Effector memory CD4-positive, alpha-beta T cell (primary cell): ENCODE measurements around the gene DBNL.

Experiments used
- DNase-seq, 3 donors: peaks; one replicate each; pipeline ENCODE4 v3.0.0-alpha.2; 2020
- H3K27ac ChIP-seq: 2 replicates; pipeline ENCODE4 v1.7.0; 2013; ENCODE audit warnings: mild to moderate bottlenecking, low read length, moderate library complexity; ENCODE audit not compliant: insufficient read depth, poor library complexity, severe bottlenecking
- H3K27me3 ChIP-seq: replicated peaks from 2 replicates; pipeline ENCODE4 v1.7.0; 2013; ENCODE audit warnings: mild to moderate bottlenecking, low read length; ENCODE audit not compliant: insufficient read depth, control insufficient read depth, poor library complexity, severe bottlenecking
- H3K36me3 ChIP-seq: 2 replicates; pipeline ENCODE4 v1.7.0; 2013; ENCODE audit warnings: mild to moderate bottlenecking, low read length, moderate library complexity; ENCODE audit not compliant: control insufficient read depth, insufficient read depth
- H3K4me1 ChIP-seq: 2 replicates; pipeline ENCODE4 v1.7.0; 2013; ENCODE audit warnings: low read length, mild to moderate bottlenecking; ENCODE audit not compliant: control insufficient read depth, insufficient read depth, poor library complexity, severe bottlenecking
- H3K4me3 ChIP-seq: 2 replicates; pipeline ENCODE4 v1.7.0; 2013; ENCODE audit warnings: low read length, low read depth, mild to moderate bottlenecking; ENCODE audit not compliant: insufficient read depth, poor library complexity, severe bottlenecking
- H3K9me3 ChIP-seq: 2 replicates; pipeline ENCODE4 v1.7.0; 2013; ENCODE audit warnings: mild to moderate bottlenecking, low read length, moderate library complexity; ENCODE audit not compliant: control insufficient read depth

The DBNL gene

GRCh38 chr7:44061645-44062179, 17.2 kb downstream of the DBNL start:
- Histone ChIP-seq H3K4me3 (no peak overlapping the region), H3K4me1 (peaks cover 13% of the 10 kb centered on the region), H3K27ac (no peak overlapping the region), H3K9me3 (no peaks in the 10 kb centered on the region), H3K27me3 (no peaks in the 10 kb centered on the region), H3K36me3 (peaks cover 60% of the 10 kb centered on the region)
- DNase-seq = no peak

- no peak overlapping the region for H3K27ac ChIP-seq
- peaks cover 13% of the 10 kb centered on the region for H3K4me1 ChIP-seq
- no peak for DNase-seq
- H3K36me3 ChIP-seq = peaks cover 54% of the 10 kb centered on the region
- H3K27me3 ChIP-seq = no peaks in the 10 kb centered on the region
- no peaks in the 10 kb centered on the region for H3K9me3 ChIP-seq
- H3K4me3 ChIP-seq = no peak overlapping the region
These were observed 17.8 kb downstream of the DBNL start for GRCh38 chr7:44062180-44062902.

GRCh38 chr7:44062903-44063295, 18.4 kb downstream of the DBNL start:
- H3K4me3 ChIP-seq = no peak overlapping the region
- no peak overlapping the region for H3K27ac ChIP-seq
- H3K36me3 ChIP-seq = peaks cover 48% of the 10 kb centered on the region
- H3K9me3 ChIP-seq = no peaks in the 10 kb centered on the region
- DNase-seq = no peak
- no peaks in the 10 kb centered on the region for H3K27me3 ChIP-seq
- H3K4me1 ChIP-seq = peaks cover 13% of the 10 kb centered on the region

- Histone ChIP-seq H3K4me1 (peaks cover 13% of the 10 kb centered on the region), H3K27ac (no peak overlapping the region), H3K36me3 (peaks cover 42% of the 10 kb centered on the region), H3K9me3 (no peaks in the 10 kb centered on the region), H3K4me3 (no peak overlapping the region), H3K27me3 (no peaks in the 10 kb centered on the region)
- no peak for DNase-seq
These were observed 19.0 kb downstream of the DBNL start for GRCh38 chr7:44063547-44063893.

GRCh38 chr7:44063894-44064651, 19.6 kb downstream of the DBNL start:
- Histone ChIP-seq H3K36me3 (peaks cover 37% of the 10 kb centered on the region), H3K27me3 (no peaks in the 10 kb centered on the region), H3K9me3 (no peaks in the 10 kb centered on the region), H3K4me3 (no peak overlapping the region), H3K27ac (peak overlapping the region; percentile 11), H3K4me1 (peaks cover 13% of the 10 kb centered on the region)
- DNase-seq = no peak

DNA sequence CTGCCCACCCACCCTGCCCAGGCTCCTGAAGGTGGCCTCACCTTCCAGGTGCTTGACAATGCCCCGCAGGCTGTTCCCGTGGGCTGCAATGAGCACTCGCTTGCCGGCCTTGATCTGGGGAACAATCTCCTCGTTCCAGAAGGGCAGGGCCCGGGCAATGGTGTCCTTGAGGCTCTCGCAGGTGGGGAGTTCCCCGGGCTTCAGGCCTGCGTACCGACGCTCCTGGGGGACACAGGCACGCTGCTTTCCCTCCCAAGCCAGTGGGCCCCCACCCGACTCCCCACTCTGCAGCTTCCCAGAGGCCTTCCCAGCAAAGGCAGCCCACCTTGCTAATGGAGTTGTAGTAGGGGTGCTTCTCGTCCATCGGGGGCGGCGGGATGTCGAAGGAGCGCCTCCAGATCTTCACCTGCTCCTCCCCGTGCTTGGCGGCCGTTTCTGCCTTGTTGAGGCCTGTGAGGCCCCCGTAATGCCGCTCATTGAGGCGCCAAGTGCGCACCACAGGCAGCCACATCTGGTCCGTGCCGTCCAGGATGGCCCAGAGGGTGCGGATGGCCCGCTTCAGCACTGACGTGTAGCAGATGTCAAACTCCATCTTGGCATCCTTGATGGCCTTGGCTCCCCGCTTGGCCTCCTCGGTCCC, 20.4 kb downstream of the DBNL start:
- Histone ChIP-seq H3K4me1 (peaks cover 13% of the 10 kb centered on the region), H3K27me3 (no peaks in the 10 kb centered on the region), H3K4me3 (no peak overlapping the region), H3K27ac (no peak overlapping the region), H3K9me3 (no peaks in the 10 kb centered on the region), H3K36me3 (peaks cover 28% of the 10 kb centered on the region)
- no peak for DNase-seq

- H3K27ac ChIP-seq = peak within 1 kb of the TSS; percentile 11
- H3K36me3 ChIP-seq = peaks cover 22% of the 10 kb centered on the region
- no peaks in the 10 kb centered on the region for H3K27me3 ChIP-seq
- H3K4me1 ChIP-seq = peaks cover 13% of the 10 kb centered on the region
- DNase-seq = no peak
- no peaks in the 10 kb centered on the region for H3K9me3 ChIP-seq
- H3K4me3 ChIP-seq = no peak within 1 kb of the TSS
These were observed 21.1 kb downstream of the DBNL start, which contains the start of gene PGAM2 for GRCh38 chr7:44065431-44066110. Gene PGAM2, minus strand, starts transcription at chr7:44065567. Its CDS starts 38 bp downstream, at chr7:44065529.

- DNase-seq = no peak
These were observed 21.6 kb downstream of the DBNL start for GRCh38 chr7:44066111-44066460.

DNA sequence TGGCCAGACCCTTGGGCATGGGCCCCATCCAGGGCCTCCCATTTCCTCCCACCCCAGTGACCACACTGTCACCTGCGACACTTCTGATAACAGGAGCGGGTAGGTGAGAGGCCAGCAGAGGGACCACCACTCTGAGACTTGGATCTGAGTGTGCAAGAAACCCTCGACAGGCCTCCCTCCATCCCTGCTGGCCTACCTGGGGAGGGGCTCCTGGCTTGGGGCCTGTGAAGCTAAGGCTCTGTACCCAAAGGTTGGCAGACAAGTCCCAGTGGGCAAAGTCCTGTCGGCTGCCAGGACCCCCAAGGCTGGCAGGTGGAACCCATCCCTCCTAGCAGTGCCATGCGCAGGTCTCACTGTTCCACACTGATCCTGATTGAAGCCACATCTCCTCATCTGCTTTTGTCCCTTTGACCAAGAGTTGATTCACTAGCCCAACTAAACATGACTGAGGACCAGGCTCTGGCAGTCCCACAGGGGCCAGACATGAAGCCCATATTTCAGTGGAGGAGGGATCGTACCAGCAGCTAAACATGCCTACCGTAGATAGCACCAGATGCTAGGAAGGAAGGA, 22.1 kb downstream of the DBNL start:
- H3K27me3 ChIP-seq = no peaks in the 10 kb centered on the region
- no peak for DNase-seq
- H3K4me3 ChIP-seq = no peak overlapping the region
- H3K36me3 ChIP-seq = peaks cover 12% of the 10 kb centered on the region
- no peaks in the 10 kb centered on the region for H3K9me3 ChIP-seq
- H3K4me1 ChIP-seq = peaks cover 13% of the 10 kb centered on the region
- H3K27ac ChIP-seq = no peak overlapping the region

More at GRCh38 chr7:44066111-44066460, 21.6 kb downstream of the DBNL start:
- H3K4me1 ChIP-seq = peaks cover 13% of the 10 kb centered on the region
- H3K27me3 ChIP-seq = no peaks in the 10 kb centered on the region
- no peaks in the 10 kb centered on the region for H3K9me3 ChIP-seq
- no peak overlapping the region for H3K4me3 ChIP-seq
- no peak overlapping the region for H3K27ac ChIP-seq
- peaks cover 17% of the 10 kb centered on the region for H3K36me3 ChIP-seq
